HG03469 (cell line): Measurements from ENCODE around the gene BCORL1.

ENCODE experiments used
- ATAC-seq: cut with Tn5 transposase; IDR thresholded peaks from one replicate; pipeline ENCODE4 v1.9.1; 2021; ENCODE audit warnings: mild to moderate bottlenecking, moderate library complexity, moderate number of reproducible peaks; ENCODE audit not compliant: unreplicated experiment

BCORL1 gene

GRCh38 chrX:129982300-129983251 lies at the start of gene BCORL1:
BCORL1 (plus strand) TSS chrX:129982635; CDS start chrX:130005232, 22,597 bp downstream.
- ATAC-seq: peak; percentile 95

- no peak for ATAC-seq
Measured at GRCh38 chrX:129932821-129933321, 49.6 kb upstream of the BCORL1 start.

- ATAC-seq: no peak
Measured at GRCh38 chrX:129933700-129934099, 48.7 kb upstream of the BCORL1 start.

GRCh38 chrX:129934461-129934860 lies 48.0 kb upstream of the BCORL1 start:
- ATAC-seq: no peak

GRCh38 chrX:129934952-129935351 lies 47.5 kb upstream of the BCORL1 start:
- ATAC-seq: no peak

GRCh38 chrX:129938081-129938480 lies 44.4 kb upstream of the BCORL1 start:
- ATAC-seq: no peak

- no peak for ATAC-seq
Measured at GRCh38 chrX:129939986-129940385, 42.4 kb upstream of the BCORL1 start.

GRCh38 chrX:129940721-129941120 lies 41.7 kb upstream of the BCORL1 start:
- ATAC-seq: no peak

- no peak for ATAC-seq
Measured at GRCh38 chrX:129945131-129945530, 37.3 kb upstream of the BCORL1 start.

GRCh38 chrX:129953334-129953648 lies 29.1 kb upstream of the BCORL1 start:
- no peak for ATAC-seq

- ATAC-seq: no peak
Measured at GRCh38 chrX:129953881-129954280, 28.6 kb upstream of the BCORL1 start.

GRCh38 chrX:129954804-129955203 lies 27.6 kb upstream of the BCORL1 start:
- no peak for ATAC-seq

GRCh38 chrX:129955682-129956081 lies 26.8 kb upstream of the BCORL1 start:
- ATAC-seq: no peak

GRCh38 chrX:129956145-129956544 lies 26.3 kb upstream of the BCORL1 start:
- no peak for ATAC-seq

GRCh38 chrX:129956765-129957164 lies 25.7 kb upstream of the BCORL1 start:
- no peak for ATAC-seq

- ATAC-seq: peak; percentile 66
Measured at GRCh38 chrX:129957241-129958082, 25.0 kb upstream of the BCORL1 start.

GRCh38 chrX:129958083-129958465 lies 24.4 kb upstream of the BCORL1 start:
- no peak for ATAC-seq

GRCh38 chrX:129958814-129959492 lies 23.5 kb upstream of the BCORL1 start:
- ATAC-seq: no peak

GRCh38 chrX:129959493-129959832 lies 23.0 kb upstream of the BCORL1 start:
- ATAC-seq: no peak

GRCh38 chrX:129961180-129962083 lies 21.0 kb upstream of the BCORL1 start:
- peak; percentile 87 for ATAC-seq
